Peyer's patch (tissue), 4 donors: ENCODE measurements around the gene ATP5MK. TPM values are rescaled to one million over a fixed set of nuclear protein-coding genes. Genes with fewer than 3 reads are reported as not detected.
"Not testable (repeated sequence)": the region's sequence is repeated elsewhere in the genome, so short reads cannot be mapped to it uniquely, and the experiment has no call there.

ENCODE experiments used
- DNase-seq, 3 donors: peaks; one replicate each; pipeline ENCODE4 v3.0.0-alpha.2; 2017 to 2019
- H3K27ac ChIP-seq, 4 donors: fragments of 200-600 bp; sonication (generic); one replicate each; pipeline ENCODE4 v1.5.1; 2016 to 2019
- H3K27me3 ChIP-seq, 2 donors: fragments of 200-600 bp; sonication (generic); one replicate each; pipeline ENCODE4 v1.5.1; 2019
- H3K36me3 ChIP-seq, 3 donors: fragments of 200-600 bp; sonication (generic); one replicate each; pipeline ENCODE4 v1.5.1; 2016 to 2019
- H3K4me1 ChIP-seq, 4 donors: fragments of 200-600 bp; sonication (generic); one replicate each; pipeline ENCODE4 v1.5.1; 2016 to 2019
- H3K4me3 ChIP-seq, 4 donors: fragments of 200-600 bp; sonication (generic); 1 replicate in 3 of 4; 2 replicates in 1 of 4; pipeline ENCODE4 v1.5.1; 2016 to 2019; ENCODE audit warnings: mild to moderate bottlenecking in 1 of 4
- H3K9me3 ChIP-seq, 4 donors: fragments of 200-600 bp; sonication (generic); one replicate each; pipeline ENCODE4 v1.5.1; 2016 to 2019; ENCODE audit warnings: mild to moderate bottlenecking in 1 of 4
- POLR2A ChIP-seq, 2 donors: fragments of 450-650 bp; IDR thresholded peaks; one replicate each; pipeline ENCODE4 v1.5.1; 2017; ENCODE audit warnings: antibody characterized with exemption in 2 of 2, mild to moderate bottlenecking in 2 of 2, moderate library complexity in 2 of 2
- total RNA-seq, 4 donors: library from RNA; depleted of rRNA; stranded (reverse); fragments of >200 nt; gene quantifications; one replicate each; pipeline ENCODE4 v1.1.0, GENCODE V29; 2016
- TF ChIP-seq, protein P1 (sequence below), 6 experiments: fragments of 450-650 bp in 4 of 6; fragments of 200-600 bp in 2 of 6; sonication (generic) in 1 of 6; IDR thresholded peaks; one replicate each; pipeline ENCODE4 v1.5.1; 2017 to 2019; ENCODE audit warnings: antibody characterized with exemption in 6 of 6, mild to moderate bottlenecking in 3 of 6, moderate library complexity in 1 of 6

The ATP5MK gene
- total RNA-seq, 4 donors from 2014 or later = 78.6 to 235 (median 167) TPM

DNA sequence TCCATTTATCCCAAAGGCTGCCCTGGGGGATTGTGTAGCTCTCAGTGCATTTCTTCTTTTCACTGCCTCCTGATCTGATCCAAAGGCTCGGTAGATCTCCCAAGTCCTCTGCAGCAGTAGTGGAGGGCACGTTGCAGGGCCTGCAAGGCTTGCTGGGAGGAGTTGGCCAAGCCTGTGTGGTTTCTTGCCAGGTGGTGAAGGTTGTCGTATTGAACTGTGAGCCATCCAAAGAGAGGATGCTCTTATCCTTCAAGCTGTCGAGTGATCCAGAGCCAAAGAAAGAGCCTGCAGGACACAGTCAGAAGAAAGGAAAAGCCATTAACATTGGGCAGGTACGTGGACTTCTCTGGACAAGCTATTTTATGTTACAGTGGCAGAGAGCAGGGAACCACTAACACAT, 21.3 kb upstream of the ATP5MK start:
- H3K36me3 ChIP-seq = peaks cover 0 to 89% (median 0%) of the 10 kb centered on the region in 3 donors
- H3K4me1 ChIP-seq = no peaks in the 10 kb centered on the region
- TF ChIP-seq, protein P1, sequence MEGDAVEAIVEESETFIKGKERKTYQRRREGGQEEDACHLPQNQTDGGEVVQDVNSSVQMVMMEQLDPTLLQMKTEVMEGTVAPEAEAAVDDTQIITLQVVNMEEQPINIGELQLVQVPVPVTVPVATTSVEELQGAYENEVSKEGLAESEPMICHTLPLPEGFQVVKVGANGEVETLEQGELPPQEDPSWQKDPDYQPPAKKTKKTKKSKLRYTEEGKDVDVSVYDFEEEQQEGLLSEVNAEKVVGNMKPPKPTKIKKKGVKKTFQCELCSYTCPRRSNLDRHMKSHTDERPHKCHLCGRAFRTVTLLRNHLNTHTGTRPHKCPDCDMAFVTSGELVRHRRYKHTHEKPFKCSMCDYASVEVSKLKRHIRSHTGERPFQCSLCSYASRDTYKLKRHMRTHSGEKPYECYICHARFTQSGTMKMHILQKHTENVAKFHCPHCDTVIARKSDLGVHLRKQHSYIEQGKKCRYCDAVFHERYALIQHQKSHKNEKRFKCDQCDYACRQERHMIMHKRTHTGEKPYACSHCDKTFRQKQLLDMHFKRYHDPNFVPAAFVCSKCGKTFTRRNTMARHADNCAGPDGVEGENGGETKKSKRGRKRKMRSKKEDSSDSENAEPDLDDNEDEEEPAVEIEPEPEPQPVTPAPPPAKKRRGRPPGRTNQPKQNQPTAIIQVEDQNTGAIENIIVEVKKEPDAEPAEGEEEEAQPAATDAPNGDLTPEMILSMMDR (IDR thresholded peaks at IDR 0.05) = no peak
- TF ChIP-seq POLR2A (IDR thresholded peaks at IDR 0.05) = no peak
- H3K27me3 ChIP-seq = no peaks in the 10 kb centered on the region
- DNase-seq = no peak
- no peaks in the 10 kb centered on the region for H3K9me3 ChIP-seq
- H3K27ac ChIP-seq = no peak overlapping the region
- no peak overlapping the region for H3K4me3 ChIP-seq

DNA sequence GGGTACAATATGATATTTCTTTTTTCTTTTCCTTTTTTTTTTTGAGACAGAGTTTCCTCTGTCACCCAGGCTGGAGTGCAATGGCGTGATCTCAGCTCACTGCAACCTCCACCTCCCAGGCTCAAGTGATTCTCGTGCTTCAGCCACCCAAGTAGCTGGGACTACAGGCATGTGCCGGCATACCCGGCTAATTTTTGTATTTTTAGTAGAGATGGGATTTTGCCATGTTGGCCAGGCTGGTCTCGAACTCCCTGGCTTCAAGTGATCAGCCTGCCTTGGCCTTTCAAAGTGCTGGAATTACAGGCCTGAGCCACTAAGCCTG, 20.8 kb upstream of the ATP5MK start:
- not testable (repeated sequence) for DNase-seq, H3K4me1 ChIP-seq, H3K27ac ChIP-seq, H3K27me3 ChIP-seq, H3K4me3 ChIP-seq, H3K9me3 ChIP-seq
- peaks cover 0 to 89% (median 0%) of the 10 kb centered on the region in 3 donors for H3K36me3 ChIP-seq

DNA sequence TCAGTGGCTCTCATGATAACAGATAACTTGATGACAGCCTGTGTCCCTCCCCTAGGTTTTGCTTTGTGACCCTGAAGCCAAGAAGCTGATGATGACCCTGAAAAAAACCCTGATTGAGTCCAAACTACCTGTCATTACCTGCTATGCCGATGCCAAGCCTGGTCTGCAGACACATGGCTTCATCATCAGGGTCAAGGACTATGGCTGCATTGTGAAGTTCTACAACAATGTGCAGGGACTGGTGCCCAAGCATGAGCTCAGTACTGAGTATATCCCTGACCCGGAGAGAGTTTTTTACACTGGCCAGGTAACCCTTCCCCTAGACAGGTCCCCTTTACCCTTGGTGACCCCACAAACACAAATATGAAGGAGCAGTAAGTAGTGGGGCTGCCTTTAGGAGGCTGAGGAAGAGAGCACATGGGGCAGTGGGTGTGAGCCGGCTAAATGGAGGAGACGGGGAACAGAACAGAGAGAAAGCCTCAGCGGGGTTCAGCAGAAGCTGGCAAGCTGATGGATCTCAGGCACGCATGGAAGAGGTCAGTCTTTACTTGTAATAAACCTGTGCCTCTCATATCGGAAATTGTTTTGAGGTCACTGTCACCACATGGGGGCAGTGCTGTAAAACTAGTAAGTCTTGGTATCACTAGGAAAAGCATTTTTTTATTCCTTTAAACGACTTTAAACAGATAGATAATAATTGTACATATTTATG, 20.3 kb upstream of the ATP5MK start:
- H3K4me1 ChIP-seq = no peaks in the 10 kb centered on the region
- H3K36me3 ChIP-seq = peaks cover 0 to 93% (median 0%) of the 10 kb centered on the region in 3 donors
- H3K27ac ChIP-seq = no peak overlapping the region
- H3K4me3 ChIP-seq = no peak overlapping the region
- TF ChIP-seq, protein P1 (IDR thresholded peaks at IDR 0.05) = peak; percentile 48 to 76 (median 70)
- no peak for TF ChIP-seq POLR2A (IDR thresholded peaks at IDR 0.05)
- no peaks in the 10 kb centered on the region for H3K27me3 ChIP-seq
- H3K9me3 ChIP-seq = no peaks in the 10 kb centered on the region
- peak in 2 of 3 donors; percentile 79 to 91 for DNase-seq

DNA sequence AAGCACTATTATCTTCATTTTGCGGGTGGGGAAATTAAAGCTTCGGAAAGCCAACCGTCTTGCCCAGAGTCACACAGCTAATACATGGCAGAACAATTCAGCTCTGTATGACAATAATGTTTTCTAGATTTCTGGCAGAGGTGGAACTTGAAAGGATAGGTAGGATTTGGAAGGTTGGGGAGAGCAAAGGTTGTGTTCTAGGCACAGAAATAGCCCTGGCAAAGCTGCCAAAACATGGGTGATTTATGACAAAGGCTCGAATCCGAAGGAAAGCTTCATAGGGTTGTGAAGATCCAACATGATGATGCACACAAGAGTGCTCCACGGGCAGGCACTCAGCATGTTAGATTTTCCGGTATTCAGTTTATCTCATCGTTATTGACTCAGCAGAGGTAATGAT, 19.3 kb upstream of the ATP5MK start:
- Histone ChIP-seq H3K36me3 (peaks cover 0 to 94% (median 0%) of the 10 kb centered on the region in 3 donors), H3K27ac (no peak overlapping the region), H3K4me3 (no peak overlapping the region), H3K27me3 (no peaks in the 10 kb centered on the region), H3K4me1 (no peaks in the 10 kb centered on the region), H3K9me3 (no peaks in the 10 kb centered on the region)
- DNase-seq = no peak
- no peak for TF ChIP-seq POLR2A (IDR thresholded peaks at IDR 0.05)
- TF ChIP-seq, protein P1 (IDR thresholded peaks at IDR 0.05) = no peak

DNA sequence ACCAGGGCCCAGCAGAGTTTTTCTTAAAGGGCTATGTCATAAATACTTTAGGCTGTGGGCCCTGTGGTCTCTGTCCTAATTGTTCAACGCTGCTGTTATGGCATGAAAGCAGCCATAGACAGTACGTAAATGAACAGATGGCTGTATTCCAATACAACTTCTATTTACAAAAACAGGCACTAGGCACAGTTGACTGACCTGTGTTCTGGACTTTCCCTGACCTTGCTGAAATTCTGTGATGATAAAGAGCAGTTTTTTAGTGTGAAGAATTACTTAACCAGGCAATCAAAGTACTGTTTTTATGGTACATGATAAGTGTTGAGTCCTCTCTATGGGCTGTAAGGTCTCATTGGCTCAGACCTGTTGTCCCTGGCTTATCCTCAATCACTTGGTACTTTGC, 17.3 kb upstream of the ATP5MK start:
- H3K36me3 ChIP-seq = peaks cover 0 to 92% (median 0%) of the 10 kb centered on the region in 3 donors
- TF ChIP-seq, protein P1 (IDR thresholded peaks at IDR 0.05) = no peak
- TF ChIP-seq POLR2A (IDR thresholded peaks at IDR 0.05) = no peak
- H3K27ac ChIP-seq = no peak overlapping the region

DNA sequence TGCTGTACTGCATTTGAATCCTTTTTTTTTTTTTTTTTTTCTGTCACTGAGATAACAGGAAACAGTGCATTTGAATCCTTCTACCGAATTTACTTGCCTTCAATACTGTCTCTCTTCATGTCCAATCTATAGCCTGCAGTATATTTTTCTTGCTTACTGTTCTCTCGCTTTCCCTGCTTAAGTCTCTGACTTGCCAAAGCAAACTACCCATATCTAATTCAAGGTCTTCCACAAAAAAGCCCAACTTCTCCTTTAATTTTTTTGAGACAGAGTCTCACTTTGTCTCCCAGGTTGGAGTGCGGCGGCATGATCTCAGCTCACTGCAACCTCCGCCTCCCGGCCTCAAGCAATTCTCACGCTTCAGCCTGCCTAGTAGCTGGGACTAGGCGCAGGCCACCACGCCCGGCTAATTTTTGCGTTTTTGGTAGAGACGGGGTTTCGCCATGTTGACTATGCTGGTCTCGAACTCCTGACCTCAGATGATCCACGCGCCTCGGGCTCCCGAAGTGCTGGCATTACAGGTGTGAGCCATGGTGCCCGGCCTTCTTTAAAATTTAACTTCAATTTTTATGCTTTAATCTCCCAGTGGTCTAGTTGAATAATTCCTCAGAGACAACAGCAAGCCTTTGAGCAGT, 1.0 kb upstream of the ATP5MK start:
- Histone ChIP-seq H3K36me3 (peaks cover 0 to 39% (median 0%) of the 10 kb centered on the region in 3 donors), H3K4me3 (peak overlapping the region; percentile 66 to 87 (median 74)), H3K9me3 (no peaks in the 10 kb centered on the region), H3K27me3 (no peaks in the 10 kb centered on the region), H3K4me1 (peaks cover 0 to 27% (median 9%) of the 10 kb centered on the region in 4 donors), H3K27ac (no peak overlapping the region)
- no peak for DNase-seq
- TF ChIP-seq, protein P1 (IDR thresholded peaks at IDR 0.05) = no peak
- no peak for TF ChIP-seq POLR2A (IDR thresholded peaks at IDR 0.05)

More for the DNA sequence above, 17.3 kb upstream of the ATP5MK start:
- no peak overlapping the region for H3K4me3 ChIP-seq
- H3K4me1 ChIP-seq = no peaks in the 10 kb centered on the region
- H3K27me3 ChIP-seq = no peaks in the 10 kb centered on the region
- no peaks in the 10 kb centered on the region for H3K9me3 ChIP-seq
- no peak for DNase-seq
